NCI-H2196 treated with DMSO at 0.1 percent for 48 hours (cell line): ENCODE results near the gene IRX4.

ENCODE experiments used
- DNase-seq: peaks from one replicate; lab custom pipeline; 2025; ENCODE audit not compliant: unreplicated experiment; lab: John Stamatoyannopoulos, UW

The IRX4 gene

DNA sequence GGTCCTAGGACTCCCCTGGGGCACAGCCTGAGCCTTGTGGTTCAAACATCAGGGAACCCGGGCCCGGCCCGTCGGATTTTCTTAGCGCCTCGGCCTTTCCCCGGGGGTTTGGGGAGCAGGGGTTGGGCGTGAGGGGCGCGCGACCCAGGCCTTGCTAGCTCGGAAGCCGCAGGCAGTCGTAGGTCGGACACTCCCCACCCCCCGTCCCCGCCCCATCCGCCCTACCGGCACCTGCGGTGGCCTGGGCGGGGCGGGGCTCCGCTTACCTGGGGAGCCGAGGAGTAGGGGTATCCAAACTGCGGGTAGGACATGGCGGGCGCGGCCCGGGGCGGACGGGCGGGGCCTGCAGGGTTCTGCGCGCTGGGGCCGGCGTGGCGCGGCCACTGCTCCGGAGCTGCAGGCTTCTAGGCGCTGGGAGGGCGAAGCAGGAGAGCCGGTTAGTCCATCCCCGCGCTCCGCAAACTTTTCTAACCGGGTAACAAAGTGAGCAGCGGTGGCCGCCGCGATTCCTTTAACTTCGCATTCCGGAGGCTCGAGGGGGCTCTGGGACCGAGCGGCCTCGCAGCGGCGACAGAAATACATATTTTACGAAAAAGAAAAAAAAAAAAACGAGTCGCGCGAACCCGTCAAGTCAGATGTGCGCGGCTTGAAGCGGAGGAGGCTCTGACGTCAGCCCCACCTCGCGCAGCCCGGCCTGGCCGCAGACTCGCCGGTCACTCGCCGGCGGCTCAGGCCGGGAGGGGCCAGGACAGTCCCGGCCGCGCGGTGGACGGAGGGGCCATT is at the start of gene IRX4:
Gene IRX4, minus strand, starts transcription at position 589 of the 783 bp plus-strand sequence. Its CDS starts 278 bp downstream, at position 311.
- DNase-seq = no peak

DNA sequence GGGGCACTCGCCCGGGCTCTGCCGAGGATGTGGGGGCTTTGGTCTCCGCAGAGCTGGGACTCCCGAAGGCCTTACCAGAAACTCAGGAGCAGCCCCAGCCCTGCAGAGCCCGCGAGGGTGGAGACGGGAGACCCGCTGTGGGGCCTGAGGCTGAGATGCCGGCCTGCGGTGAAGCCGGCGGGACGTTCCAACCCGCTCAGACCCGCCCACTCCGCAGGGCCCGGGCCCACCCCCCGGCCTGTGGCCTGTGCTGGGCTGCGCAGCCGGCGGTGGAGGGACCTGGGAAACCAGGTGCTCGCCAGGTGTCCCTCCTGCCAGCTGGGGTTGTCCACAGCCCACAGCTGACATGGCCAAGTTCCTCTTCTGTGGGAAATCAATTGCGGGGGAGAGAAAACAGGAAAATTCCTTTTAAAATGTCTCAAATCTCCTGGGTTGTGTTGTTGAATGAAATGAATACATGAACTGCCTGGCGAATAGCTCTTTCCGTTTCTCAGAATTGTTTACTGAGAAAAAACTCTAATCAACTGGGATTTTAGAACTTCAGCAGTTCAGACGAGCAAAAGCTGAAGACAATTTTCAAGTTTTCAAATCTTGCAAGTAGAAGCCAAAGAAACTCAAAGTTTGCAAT is 49.0 kb upstream of the IRX4 start:
- DNase-seq = no peak

GRCh38 chr5:1930880-1931603 is 48.3 kb upstream of the IRX4 start:
- no peak for DNase-seq

GRCh38 chr5:1930501-1930879 is 47.8 kb upstream of the IRX4 start:
- DNase-seq = no peak

- DNase-seq = no peak
Observed at GRCh38 chr5:1929108-1929991, 46.6 kb upstream of the IRX4 start.

- no peak for DNase-seq
Observed at GRCh38 chr5:1926471-1927341, 44.0 kb upstream of the IRX4 start.

DNA sequence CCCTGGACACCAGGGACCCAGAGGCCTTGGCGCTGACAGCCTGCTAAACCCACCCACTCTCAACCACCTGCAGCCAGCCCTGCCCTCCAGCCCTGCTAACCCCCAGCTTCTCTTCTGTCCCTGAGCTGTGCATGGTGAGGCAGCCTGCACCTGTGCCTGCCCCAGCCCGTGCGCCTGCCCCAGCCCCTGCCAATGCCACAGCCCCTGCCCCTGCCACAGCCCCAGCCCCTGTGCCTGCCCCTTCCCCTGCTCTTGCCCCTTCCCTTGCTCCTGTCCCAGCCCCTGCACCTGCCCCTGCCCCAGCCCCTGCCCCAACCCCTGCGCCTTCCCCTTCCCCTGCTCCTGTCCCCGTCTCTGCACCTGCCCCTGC is 43.3 kb upstream of the IRX4 start:
- DNase-seq = no peak

DNA sequence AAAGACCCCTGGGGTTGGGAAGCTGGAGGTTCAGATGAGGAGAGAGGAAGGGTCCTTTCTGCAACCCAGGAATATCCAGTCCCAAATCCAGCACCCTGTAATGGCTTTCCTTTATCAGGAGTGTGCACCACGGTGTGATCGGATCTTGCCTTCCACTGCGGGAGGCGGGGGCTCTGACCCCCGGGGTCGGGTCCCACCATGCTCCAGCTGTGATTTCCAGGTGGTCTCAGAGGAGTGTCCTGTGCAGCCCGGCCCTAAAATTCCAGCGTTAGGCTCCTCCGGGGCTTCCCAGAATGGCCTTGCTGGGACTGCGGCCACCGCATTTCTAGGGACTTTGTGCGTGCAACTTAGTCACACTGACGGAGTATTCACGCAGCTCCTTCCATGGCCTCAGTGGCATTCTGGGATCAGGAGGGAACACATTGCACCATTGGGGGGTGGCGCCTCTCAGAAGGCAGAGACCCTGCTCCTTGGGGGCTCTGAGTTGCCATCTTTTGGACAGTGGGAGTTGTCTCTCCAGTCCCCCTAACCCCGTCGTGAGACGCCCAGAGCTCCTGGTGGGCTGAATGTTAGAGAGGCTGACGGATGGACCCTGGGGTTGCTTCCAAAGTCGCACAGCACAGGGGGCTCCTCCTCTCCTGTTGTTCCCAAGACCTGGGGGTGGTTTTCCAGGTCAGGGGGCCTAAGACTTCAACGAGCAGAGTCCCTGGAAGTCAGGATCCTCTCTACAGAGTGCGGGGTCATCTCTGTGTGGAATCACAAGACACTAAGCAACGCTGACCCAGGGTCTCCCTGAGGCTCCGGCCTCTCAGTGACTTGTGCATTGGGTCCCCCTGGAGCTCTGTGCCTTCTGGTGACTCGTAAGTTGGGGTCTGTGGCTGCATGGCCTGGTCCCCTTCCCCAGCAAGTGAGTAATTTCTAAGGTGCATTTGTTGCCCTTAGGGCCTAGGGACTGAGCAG is 42.7 kb upstream of the IRX4 start:
- no peak for DNase-seq

GRCh38 chr5:1923766-1924165 is 41.0 kb upstream of the IRX4 start:
- DNase-seq = no peak

DNA sequence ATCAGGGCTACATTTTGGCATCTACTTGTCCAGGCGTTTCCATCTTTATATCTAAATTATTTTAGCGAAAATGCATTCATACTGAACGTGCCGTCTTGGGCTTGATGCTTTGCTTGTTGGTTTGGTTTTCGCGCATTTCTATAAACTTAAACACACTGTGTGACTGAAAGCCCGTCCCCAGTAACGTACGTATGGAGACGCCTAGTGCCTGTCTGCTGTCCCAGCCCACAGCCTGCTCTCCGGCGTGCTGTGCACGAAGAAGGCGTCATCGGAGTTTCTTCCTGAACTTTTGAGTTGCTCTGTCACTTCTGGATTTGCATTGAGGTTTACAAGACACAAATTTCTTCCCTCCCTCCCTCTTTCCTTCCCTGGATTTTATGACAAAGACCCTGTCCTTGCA is 40.6 kb upstream of the IRX4 start:
- DNase-seq = no peak

- DNase-seq = no peak
Observed at GRCh38 chr5:1921711-1922110, 39.0 kb upstream of the IRX4 start.

- DNase-seq = no peak
Observed at GRCh38 chr5:1919750-1920149, 37.0 kb upstream of the IRX4 start.

- no peak for DNase-seq
Observed at GRCh38 chr5:1919209-1919566, 36.5 kb upstream of the IRX4 start.

DNA sequence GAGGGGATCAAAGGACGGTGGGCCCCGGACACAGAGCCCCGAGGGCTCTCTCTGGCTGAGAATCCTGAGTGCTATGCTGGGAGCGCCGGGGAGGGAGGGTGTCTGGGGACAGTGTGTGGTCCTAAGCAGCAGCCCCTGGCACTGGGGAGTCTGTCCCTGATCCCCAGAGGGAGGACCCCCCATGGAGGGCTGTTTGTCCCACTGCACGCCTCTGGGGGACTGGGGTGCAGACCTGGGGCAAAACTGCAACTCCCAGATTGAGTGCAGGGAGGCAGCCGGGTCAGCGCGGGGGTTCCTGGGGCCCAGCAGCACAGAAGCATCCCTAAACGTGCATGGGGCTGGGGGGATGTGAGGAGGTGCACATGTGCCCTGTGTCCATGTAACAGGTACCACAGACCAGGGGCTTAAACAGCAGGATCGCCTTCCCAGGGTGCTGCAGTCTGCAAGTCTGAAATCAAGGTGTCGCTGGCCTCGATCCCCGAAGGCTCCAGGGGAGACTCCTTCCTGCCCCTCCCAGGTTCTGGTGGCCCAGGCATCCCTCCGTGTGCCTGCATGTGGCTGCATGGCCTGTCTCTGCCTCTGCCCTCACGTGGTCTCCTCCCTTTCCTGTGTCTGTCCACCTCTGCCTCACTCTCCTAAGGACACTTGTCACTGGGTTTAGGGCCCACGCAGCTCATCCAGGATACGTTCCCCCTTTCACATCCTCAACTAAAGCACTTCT is 35.9 kb upstream of the IRX4 start:
- DNase-seq = no peak

GRCh38 chr5:1917830-1918487 is 35.2 kb upstream of the IRX4 start:
- DNase-seq = peak; percentile 24

GRCh38 chr5:1916041-1917001 is 33.6 kb upstream of the IRX4 start:
- DNase-seq = no peak

GRCh38 chr5:1915316-1915715 is 32.6 kb upstream of the IRX4 start:
- no peak for DNase-seq
